Measurements from ENCODE around the gene CDHR1.
A peak's percentile ranks its signal among the peaks of the same experiment; 100 is the strongest.

The CDHR1 gene

DNA sequence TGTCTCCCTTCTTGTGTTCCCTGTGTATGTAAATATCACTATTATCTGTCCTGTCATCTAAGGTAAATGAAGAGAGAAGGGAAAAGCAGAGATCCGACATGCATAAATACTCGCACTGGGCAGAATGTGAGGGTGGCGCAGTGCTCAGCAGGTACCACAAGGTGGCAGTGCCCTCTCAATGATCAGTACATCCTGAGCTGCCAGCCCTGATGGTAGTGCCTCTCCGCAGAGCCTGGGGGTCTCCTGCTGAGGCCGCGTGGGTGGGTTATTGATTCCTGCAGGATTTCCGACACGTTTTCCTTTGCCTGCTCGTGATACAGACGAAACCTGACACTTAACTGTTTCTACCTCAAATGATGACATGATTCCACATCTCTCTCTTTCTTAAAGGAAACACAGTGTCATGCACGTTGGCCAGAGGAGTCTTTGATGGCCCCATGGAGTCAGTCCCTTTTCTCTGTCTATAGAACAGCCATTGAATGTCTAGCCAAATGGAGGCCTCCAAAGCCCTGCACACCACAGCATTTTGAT is 70.3 kb downstream of the CDHR1 start:
- DNase-seq (ENCODE audit: low read depth): peak; percentile 30

DNA sequence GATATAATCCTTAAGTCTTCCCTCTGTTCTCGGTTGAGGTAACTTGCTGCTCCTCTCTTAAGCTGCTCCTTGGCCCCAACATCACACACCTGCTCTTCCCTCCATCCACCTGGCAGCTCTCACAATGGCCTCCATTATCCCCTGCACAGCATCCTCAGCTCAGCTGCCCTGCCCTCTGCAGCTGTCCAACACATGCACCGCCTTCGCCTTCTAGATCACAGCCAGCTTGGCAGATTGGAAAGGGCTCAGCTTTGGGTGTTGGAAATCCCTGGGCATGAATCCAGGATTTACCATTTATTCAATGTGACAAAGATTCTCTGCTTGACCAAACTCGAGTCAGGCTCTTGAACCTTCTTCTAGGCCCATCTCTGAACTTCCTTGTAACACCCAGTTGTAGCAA is 71.1 kb downstream of the CDHR1 start:
- no peak for DNase-seq (ENCODE audit: low read depth)

DNA sequence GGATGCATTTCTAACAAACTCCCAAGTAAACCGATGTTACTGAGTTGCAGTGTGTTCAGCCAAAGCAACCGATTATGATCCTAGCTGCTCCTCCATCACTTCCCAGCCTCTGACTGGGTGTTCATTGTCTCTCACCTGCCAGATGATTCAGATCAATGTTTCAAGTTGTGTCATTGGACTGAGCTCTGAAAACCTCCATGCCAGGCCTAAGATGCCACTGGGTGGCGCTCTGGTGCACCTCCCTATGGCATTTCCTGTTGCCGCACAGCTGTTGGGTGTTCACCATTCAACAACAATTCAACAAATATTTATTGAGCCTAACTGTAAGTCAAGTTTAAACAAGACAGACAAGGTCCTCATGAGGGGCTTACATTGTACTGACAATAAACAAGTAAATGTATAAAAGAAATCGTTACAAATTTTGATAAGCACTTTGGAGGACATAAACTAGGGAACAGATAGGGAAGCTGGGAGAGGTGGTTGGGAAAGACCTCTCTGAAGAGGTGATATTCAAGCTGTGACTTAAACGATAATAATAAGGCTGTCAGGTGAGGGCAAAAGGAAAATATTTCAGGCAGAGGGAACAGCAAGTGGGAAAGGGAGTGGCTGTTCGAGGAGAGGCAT is 73.3 kb downstream of the CDHR1 start:
- DNase-seq (ENCODE audit: low read depth): no peak

DNA sequence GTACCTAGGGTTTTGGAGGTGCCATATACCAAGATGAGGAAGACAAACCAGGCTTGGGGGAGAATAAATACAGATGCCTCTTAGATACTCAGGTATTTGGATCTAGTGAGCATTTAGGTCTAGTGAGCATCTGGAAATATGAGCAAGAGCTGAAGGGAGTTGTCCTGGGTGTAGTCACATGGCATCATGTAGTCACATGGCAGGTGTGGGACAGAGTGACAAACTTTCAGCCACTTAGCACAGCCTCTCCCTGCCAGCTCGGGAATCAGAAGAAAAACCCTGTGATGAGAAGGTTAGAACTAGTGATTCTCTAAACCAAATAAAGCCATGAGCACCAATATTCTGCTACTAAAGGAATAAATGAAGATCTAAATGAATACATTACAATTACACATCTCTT is 74.8 kb downstream of the CDHR1 start:
- no peak for DNase-seq (ENCODE audit: low read depth)
